Activated CD8-positive, alpha-beta memory T cell treated with anti-CD3 and anti-CD28 coated beads, Interleukin-2, amount 50 U/mL, for 1 hour (primary cell): ENCODE measurements around the gene DLEC1.
"Not testable (repeated sequence)": the region's sequence is repeated elsewhere in the genome, so short reads cannot be mapped to it uniquely, and the experiment has no call there.

Experiments used
- DNase-seq: peaks from one replicate; pipeline ENCODE4 v3.0.0-alpha.2; 2020; ENCODE audit errors: extremely low read depth

Gene DLEC1

GRCh38 chr3:38017445-38018295 is 21.3 kb upstream of the DLEC1 start:
- no peak for DNase-seq

- DNase-seq = no peak
Measured at GRCh38 chr3:38018296-38019266, 20.4 kb upstream of the DLEC1 start.

- DNase-seq = no peak
Measured at GRCh38 chr3:38019658-38020341, 19.2 kb upstream of the DLEC1 start.

GRCh38 chr3:38020342-38020726 is 18.7 kb upstream of the DLEC1 start:
- no peak for DNase-seq

- no peak for DNase-seq
Measured at GRCh38 chr3:38021196-38021595, 17.8 kb upstream of the DLEC1 start.

- DNase-seq = no peak
Measured at GRCh38 chr3:38022301-38022700, 16.7 kb upstream of the DLEC1 start.

- no peak for DNase-seq
Measured at GRCh38 chr3:38022896-38023709, 15.9 kb upstream of the DLEC1 start.

- DNase-seq = no peak
Measured at GRCh38 chr3:38026856-38027255, 12.2 kb upstream of the DLEC1 start.

GRCh38 chr3:38027466-38028465 is 11.2 kb upstream of the DLEC1 start:
- DNase-seq = no peak

- DNase-seq = no peak
Measured at GRCh38 chr3:38028621-38029361, 10.2 kb upstream of the DLEC1 start.

GRCh38 chr3:38029400-38030125 is 9.4 kb upstream of the DLEC1 start, which contains the start of gene PLCD1:
Gene PLCD1, minus strand, starts transcription at chr3:38029642. Its CDS starts 103 bp downstream, at chr3:38029539.
- no peak for DNase-seq

GRCh38 chr3:38030126-38031021 is 8.6 kb upstream of the DLEC1 start:
- DNase-seq = no peak

- no peak for DNase-seq
Measured at GRCh38 chr3:38031022-38031994, 7.7 kb upstream of the DLEC1 start.

GRCh38 chr3:38032328-38032865 is 6.6 kb upstream of the DLEC1 start:
- DNase-seq = no peak

GRCh38 chr3:38033586-38033985 is 5.4 kb upstream of the DLEC1 start:
- DNase-seq = not testable (repeated sequence)

- not testable (repeated sequence) for DNase-seq
Measured at GRCh38 chr3:38034335-38034734, 4.7 kb upstream of the DLEC1 start.
